ENCODE measurements around the gene DMBT1. TPM values are rescaled to one million over a fixed set of nuclear protein-coding genes. Genes with fewer than 3 reads are reported as not detected.

Gene DMBT1
- total RNA-seq, 1 experiment from 2014 or later = 0.13 TPM

DNA sequence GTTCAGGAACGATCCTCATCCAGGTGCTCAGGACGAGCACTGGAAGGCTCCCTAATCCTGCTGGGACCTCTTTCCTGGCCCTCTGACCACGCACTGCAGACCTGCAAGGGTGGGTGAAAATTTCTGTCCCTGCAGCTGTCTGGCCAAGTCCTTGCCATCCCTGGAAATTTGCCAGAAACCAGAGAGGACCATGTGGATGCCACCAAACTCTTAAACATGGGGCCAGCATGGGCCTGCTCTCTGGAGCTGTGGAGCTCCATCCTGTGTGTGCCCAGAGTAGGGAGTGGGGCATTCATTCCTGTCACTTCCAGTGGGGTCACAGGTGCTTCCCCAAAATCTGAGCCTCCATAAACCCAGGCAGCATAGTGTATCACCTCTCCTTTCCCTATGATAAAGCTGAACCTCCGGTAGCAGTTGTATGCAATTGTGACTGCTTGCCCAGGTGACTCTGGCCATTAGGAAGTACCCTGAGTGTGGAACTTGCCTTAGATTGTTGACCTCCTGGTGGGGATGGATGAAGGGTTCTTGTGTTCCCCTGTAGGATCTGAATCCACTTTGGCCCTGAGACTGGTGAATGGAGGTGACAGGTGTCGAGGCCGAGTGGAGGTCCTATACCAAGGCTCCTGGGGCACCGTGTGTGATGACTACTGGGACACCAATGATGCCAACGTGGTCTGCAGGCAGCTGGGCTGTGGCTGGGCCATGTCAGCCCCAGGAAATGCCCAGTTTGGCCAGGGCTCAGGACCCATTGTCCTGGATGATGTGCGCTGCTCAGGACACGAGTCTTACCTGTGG is 57.1 kb downstream of the DMBT1 start:
- peaks cover 23% of the 10 kb centered on the region for H3K9me3 Mint-ChIP-seq
- no peaks in the 10 kb centered on the region for H3K27me3 Mint-ChIP-seq (ENCODE audit: low read depth)

More for the DNA sequence above, 57.1 kb downstream of the DMBT1 start:
- Mint-ChIP-seq H3K27ac (no peak overlapping the region), H3K4me3 (no peak overlapping the region), H3K4me1 (no peaks in the 10 kb centered on the region), H3K36me3 (peaks cover 3% of the 10 kb centered on the region)
- ChIA-PET POLR2A (no interaction called here), CTCF (interaction anchor here (2.9 kb wide), 1 partner anchor 31 kb away, joined by 7 read pairs; no protein-coding TSS in a partner anchor)
- TF ChIP-seq CREM (CRISPR knock-in tag; IDR thresholded peaks at IDR 0.05) = no peak
- TF ChIP-seq MAX (CRISPR knock-in tag; IDR thresholded peaks at IDR 0.05) = no peak
- no peak for TF ChIP-seq PRRX2 (CRISPR knock-in tag; IDR thresholded peaks at IDR 0.05)
- no peak for TF ChIP-seq E2F1 (CRISPR knock-in tag; IDR thresholded peaks at IDR 0.05)
- TF ChIP-seq, protein P1, sequence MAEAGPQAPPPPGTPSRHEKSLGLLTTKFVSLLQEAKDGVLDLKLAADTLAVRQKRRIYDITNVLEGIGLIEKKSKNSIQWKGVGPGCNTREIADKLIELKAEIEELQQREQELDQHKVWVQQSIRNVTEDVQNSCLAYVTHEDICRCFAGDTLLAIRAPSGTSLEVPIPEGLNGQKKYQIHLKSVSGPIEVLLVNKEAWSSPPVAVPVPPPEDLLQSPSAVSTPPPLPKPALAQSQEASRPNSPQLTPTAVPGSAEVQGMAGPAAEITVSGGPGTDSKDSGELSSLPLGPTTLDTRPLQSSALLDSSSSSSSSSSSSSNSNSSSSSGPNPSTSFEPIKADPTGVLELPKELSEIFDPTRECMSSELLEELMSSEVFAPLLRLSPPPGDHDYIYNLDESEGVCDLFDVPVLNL (CRISPR knock-in tag; IDR thresholded peaks at IDR 0.05; ENCODE audit: borderline replicate concordance, low read depth) = no peak
- TF ChIP-seq EMX1 (CRISPR knock-in tag; IDR thresholded peaks at IDR 0.05) = no peak
- TF ChIP-seq ZNF219 (CRISPR knock-in tag; IDR thresholded peaks at IDR 0.05; ENCODE audit: borderline replicate concordance) = no peak
- TF ChIP-seq OVOL2 (CRISPR knock-in tag; IDR thresholded peaks at IDR 0.05; ENCODE audit: borderline replicate concordance) = no peak
- TF ChIP-seq GABPB1 (CRISPR knock-in tag; IDR thresholded peaks at IDR 0.05) = no peak
- no peak for TF ChIP-seq E2F5 (CRISPR knock-in tag; IDR thresholded peaks at IDR 0.05)
- TF ChIP-seq SOX15 (CRISPR knock-in tag; IDR thresholded peaks at IDR 0.05) = no peak
- no peak for TF ChIP-seq NFYB (CRISPR knock-in tag; conservative IDR thresholded peaks at IDR 0.05; ENCODE audit: low read depth)
- TF ChIP-seq ZNF232 (CRISPR knock-in tag; IDR thresholded peaks at IDR 0.05) = no peak
- TF ChIP-seq FOXP4 (CRISPR knock-in tag; IDR thresholded peaks at IDR 0.05) = no peak
- no peak for TF ChIP-seq TP53 (CRISPR knock-in tag; IDR thresholded peaks at IDR 0.05)
- TF ChIP-seq TEAD4 (CRISPR knock-in tag; IDR thresholded peaks at IDR 0.05) = no peak
- no peak for TF ChIP-seq SMAD4 (CRISPR knock-in tag; IDR thresholded peaks at IDR 0.05)
- TF ChIP-seq ZNF512 (CRISPR knock-in tag; IDR thresholded peaks at IDR 0.05; ENCODE audit: borderline replicate concordance) = no peak
- TF ChIP-seq, protein P2, sequence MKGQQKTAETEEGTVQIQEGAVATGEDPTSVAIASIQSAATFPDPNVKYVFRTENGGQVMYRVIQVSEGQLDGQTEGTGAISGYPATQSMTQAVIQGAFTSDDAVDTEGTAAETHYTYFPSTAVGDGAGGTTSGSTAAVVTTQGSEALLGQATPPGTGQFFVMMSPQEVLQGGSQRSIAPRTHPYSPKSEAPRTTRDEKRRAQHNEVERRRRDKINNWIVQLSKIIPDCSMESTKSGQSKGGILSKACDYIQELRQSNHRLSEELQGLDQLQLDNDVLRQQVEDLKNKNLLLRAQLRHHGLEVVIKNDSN (CRISPR knock-in tag; IDR thresholded peaks at IDR 0.05) = no peak
- no peak for DNase-seq (ENCODE audit: low spot score)
- ATAC-seq = no peak
